Measurements from ENCODE around the gene LRRN2. TPM values are rescaled to one million over a fixed set of nuclear protein-coding genes. Genes with fewer than 3 reads are reported as not detected.

The LRRN2 gene
- total RNA-seq, 2 donors from 2014 or later = 6.6 to 8.2 TPM

DNA sequence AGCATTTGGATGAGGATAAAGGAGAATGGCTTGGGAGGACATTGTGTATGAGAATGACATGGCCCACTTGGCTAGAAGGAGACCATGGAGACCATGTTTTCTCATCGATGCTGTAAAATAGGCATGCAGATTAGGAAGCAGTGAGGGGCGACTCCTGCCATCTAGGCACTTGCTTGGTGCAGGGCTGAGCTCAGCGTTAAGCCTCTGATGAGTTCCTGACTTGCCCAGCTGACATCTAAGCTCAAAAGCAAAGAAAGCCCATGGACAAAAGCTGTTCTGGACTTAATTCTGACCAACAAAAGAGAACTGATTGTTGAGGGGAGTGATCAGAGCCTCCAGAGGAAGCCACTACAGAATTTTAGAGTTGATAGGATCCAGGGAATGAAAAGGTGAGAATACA is 74.5 kb downstream of the LRRN2 start:
- Histone ChIP-seq H3K4me1 (no peaks in the 10 kb centered on the region), H3K36me3 (no peaks in the 10 kb centered on the region), H3K27me3 (no peaks in the 10 kb centered on the region), H3K27ac (no peak overlapping the region), H3K9me3 (no peaks in the 10 kb centered on the region), H3K4me3 (no peak overlapping the region)
- TF ChIP-seq, protein P1, sequence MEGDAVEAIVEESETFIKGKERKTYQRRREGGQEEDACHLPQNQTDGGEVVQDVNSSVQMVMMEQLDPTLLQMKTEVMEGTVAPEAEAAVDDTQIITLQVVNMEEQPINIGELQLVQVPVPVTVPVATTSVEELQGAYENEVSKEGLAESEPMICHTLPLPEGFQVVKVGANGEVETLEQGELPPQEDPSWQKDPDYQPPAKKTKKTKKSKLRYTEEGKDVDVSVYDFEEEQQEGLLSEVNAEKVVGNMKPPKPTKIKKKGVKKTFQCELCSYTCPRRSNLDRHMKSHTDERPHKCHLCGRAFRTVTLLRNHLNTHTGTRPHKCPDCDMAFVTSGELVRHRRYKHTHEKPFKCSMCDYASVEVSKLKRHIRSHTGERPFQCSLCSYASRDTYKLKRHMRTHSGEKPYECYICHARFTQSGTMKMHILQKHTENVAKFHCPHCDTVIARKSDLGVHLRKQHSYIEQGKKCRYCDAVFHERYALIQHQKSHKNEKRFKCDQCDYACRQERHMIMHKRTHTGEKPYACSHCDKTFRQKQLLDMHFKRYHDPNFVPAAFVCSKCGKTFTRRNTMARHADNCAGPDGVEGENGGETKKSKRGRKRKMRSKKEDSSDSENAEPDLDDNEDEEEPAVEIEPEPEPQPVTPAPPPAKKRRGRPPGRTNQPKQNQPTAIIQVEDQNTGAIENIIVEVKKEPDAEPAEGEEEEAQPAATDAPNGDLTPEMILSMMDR (IDR thresholded peaks at IDR 0.05) = no peak
- DNase-seq (ENCODE audit: low spot score) = no peak

DNA sequence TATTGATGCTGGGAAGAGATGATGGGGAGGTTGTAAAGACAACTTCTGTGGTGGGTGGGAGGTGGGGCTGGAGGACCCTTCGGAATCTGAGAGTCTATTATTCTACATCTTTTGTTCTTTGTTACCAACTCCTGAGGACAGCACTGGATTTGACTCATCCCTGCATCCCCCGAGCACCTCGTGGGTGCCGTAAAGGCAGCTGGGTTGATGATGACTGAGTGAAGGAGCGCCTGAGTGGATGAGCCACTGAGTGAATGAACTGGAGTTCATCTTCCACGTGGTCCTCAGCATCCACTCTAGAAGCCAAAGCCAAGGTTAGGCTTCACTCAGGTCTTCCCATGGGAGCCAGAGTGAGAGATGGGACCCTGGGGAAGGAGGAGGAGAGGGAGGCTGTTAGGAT is 77.6 kb downstream of the LRRN2 start:
- no peak for DNase-seq (ENCODE audit: low spot score)
- H3K9me3 ChIP-seq = no peaks in the 10 kb centered on the region
- H3K36me3 ChIP-seq = no peaks in the 10 kb centered on the region
- no peaks in the 10 kb centered on the region for H3K27me3 ChIP-seq
- no peak overlapping the region for H3K4me3 ChIP-seq
- no peaks in the 10 kb centered on the region for H3K4me1 ChIP-seq
- TF ChIP-seq, protein P1 (IDR thresholded peaks at IDR 0.05) = no peak
- no peak overlapping the region for H3K27ac ChIP-seq

DNA sequence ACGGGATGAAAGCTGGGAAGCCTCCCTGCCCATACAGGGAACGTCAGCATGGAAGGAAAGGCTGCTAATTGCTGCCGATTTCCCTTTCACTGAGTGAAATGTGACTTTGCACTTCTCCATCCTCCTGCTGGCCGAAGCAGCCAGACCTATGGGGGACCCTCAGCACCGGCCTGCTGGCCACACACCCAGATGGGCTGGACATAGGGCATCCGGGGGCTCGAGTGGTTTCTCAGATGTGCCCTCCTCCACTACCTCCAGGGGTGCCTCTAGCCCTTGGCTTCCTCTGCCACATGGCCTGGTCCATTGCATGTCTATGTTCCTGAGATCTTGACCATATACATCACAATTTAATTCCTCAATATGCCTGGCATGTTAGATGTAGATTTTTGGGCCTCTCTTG is 79.7 kb downstream of the LRRN2 start:
- DNase-seq (ENCODE audit: low spot score) = no peak
- H3K27ac ChIP-seq = no peak overlapping the region
- H3K36me3 ChIP-seq = no peaks in the 10 kb centered on the region
- H3K4me3 ChIP-seq = no peak overlapping the region
- H3K4me1 ChIP-seq = no peaks in the 10 kb centered on the region
- no peaks in the 10 kb centered on the region for H3K9me3 ChIP-seq
- TF ChIP-seq, protein P1 (IDR thresholded peaks at IDR 0.05) = no peak
- H3K27me3 ChIP-seq = no peaks in the 10 kb centered on the region

DNA sequence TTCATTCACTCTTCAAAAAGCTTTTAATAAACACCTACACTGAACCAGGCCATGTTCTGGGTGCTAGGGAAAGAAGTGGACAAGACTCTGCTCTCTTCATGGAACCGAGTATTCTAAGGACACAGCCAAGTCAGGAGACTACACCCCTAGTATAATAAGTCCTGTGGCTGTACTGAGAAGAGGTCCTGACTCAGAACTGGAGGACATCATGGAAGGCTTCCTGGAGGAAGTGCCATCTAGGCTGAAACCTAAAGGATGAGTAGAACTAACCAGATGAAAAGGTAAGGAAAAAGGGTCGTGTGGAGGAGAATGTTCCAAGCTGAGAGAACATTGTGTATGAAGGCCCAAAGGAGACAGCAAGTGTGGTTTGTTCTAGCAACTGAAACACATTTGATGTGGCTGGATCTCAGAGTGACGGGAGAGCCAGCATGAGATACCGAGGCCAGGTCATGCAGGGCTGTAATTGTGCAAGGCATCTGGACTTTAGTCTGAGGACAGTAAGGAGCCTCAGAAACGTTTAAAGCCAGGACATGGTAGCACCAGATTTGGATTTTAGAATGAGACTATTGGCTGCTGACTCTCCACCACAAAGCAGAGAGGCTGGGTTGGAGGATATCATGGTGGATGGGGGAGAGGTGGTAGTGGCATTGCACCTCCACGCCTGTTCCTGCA is 82.5 kb downstream of the LRRN2 start:
- TF ChIP-seq, protein P1 (IDR thresholded peaks at IDR 0.05) = no peak
- Histone ChIP-seq H3K27me3 (no peaks in the 10 kb centered on the region), H3K4me3 (no peak overlapping the region)

DNA sequence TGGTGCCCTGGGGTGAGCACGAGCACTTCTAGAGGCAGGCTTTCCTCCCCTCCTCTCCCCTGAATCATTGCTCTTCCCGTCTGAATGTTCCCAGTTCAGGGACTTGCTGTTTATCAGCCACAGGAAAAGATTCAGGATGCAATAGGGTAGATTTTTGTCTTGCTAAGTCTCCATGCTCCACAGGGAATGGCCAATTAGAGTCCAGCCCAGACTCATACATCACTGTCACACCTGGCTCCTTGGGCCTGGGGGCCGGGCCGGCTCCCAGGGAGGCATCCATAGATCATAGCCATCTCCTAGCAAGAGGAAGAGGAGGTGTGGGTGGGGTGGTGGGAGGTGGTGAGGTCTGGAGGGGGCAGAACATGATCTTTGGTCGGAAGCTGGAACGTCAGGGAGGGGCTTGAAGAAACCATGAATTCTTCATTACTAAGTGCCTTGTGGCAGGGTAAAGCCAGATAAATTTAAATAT is 83.4 kb downstream of the LRRN2 start:
- Histone ChIP-seq H3K9me3 (no peaks in the 10 kb centered on the region), H3K27ac (no peak overlapping the region), H3K4me1 (no peaks in the 10 kb centered on the region), H3K27me3 (no peaks in the 10 kb centered on the region), H3K36me3 (no peaks in the 10 kb centered on the region), H3K4me3 (no peak overlapping the region)
- TF ChIP-seq, protein P1 (IDR thresholded peaks at IDR 0.05) = no peak
- DNase-seq (ENCODE audit: low spot score) = no peak

More for the DNA sequence above, 82.5 kb downstream of the LRRN2 start:
- no peak for DNase-seq (ENCODE audit: low spot score)
- Histone ChIP-seq H3K36me3 (no peaks in the 10 kb centered on the region), H3K4me1 (no peaks in the 10 kb centered on the region), H3K9me3 (no peaks in the 10 kb centered on the region), H3K27ac (no peak overlapping the region)

DNA sequence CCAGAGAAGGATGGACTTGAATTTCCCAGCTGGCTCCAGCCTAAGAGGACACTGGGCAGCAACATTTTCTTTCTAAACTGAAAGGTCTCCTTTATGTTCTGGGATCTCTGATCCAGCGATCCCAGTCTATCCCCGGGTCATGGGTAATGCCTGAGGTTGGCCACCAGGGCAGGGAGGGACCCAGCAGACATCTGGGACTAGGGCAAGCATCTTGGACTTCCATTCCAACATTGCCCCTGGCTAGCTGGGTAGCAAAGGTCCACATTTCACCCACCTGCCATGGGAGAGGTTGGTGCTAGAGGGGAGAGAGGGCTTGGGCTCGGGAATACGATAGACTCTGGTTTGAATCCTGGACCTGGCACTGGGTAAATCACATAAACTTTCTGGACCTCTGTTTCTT is 84.6 kb downstream of the LRRN2 start:
- TF ChIP-seq, protein P1 (IDR thresholded peaks at IDR 0.05) = no peak

More for the DNA sequence above, 84.6 kb downstream of the LRRN2 start:
- DNase-seq (ENCODE audit: low spot score) = no peak
- Histone ChIP-seq H3K27me3 (no peaks in the 10 kb centered on the region), H3K36me3 (no peaks in the 10 kb centered on the region), H3K9me3 (no peaks in the 10 kb centered on the region), H3K27ac (no peak overlapping the region), H3K4me3 (no peak overlapping the region), H3K4me1 (no peaks in the 10 kb centered on the region)
